Calu3 (cell line): Measurements from ENCODE around the gene GHR. TPM values are rescaled to one million over a fixed set of nuclear protein-coding genes. Genes with fewer than 3 reads are reported as not detected.

ENCODE experiments used
- BruUV-seq: library from RNA; stranded (reverse); fragments of 400-500 nt; replicated peaks from 2 replicates; lab custom pipeline; 2021; lab: Mats Ljungman, UMichigan
- CTCF ChIA-PET: fragments of 300-600 bp; sonication (Branson Sonifier 250); formaldehyde crosslinking; loops from one replicate; lab custom pipeline; 2022; ENCODE audit warnings: antibody characterized with exemption; lab: Charles Lee
- DNase-seq: peaks from one replicate; pipeline ENCODE4 v3.0.0; 2022
- H3K27ac Mint-ChIP-seq: one replicate; pipeline ENCODE4 v1.8.0; 2022; ENCODE audit warnings: mixed read lengths; ENCODE audit not compliant: unreplicated experiment
- H3K27me3 Mint-ChIP-seq: one replicate; pipeline ENCODE4 v1.8.0; 2022; ENCODE audit warnings: mixed read lengths; ENCODE audit not compliant: unreplicated experiment
- H3K36me3 Mint-ChIP-seq: one replicate; pipeline ENCODE4 v1.8.0; 2022; ENCODE audit warnings: mild to moderate bottlenecking, moderate library complexity, mixed read lengths; ENCODE audit not compliant: insufficient read depth, unreplicated experiment
- H3K4me1 Mint-ChIP-seq: one replicate; pipeline ENCODE4 v1.8.0; 2022; ENCODE audit warnings: mild to moderate bottlenecking, low read depth, mixed read lengths; ENCODE audit not compliant: unreplicated experiment
- H3K4me3 Mint-ChIP-seq: one replicate; pipeline ENCODE4 v1.8.0; 2022; ENCODE audit warnings: mild to moderate bottlenecking, low read depth, moderate library complexity, mixed read lengths; ENCODE audit not compliant: unreplicated experiment
- H3K9me3 Mint-ChIP-seq: one replicate; pipeline ENCODE4 v1.8.0; 2022; ENCODE audit warnings: low read depth, mixed read lengths; ENCODE audit not compliant: unreplicated experiment
- CTCF ChIP-seq: fragments of 200-600 bp; IDR thresholded peaks from one replicate; pipeline ENCODE4 v1.8.0; 2022; ENCODE audit warnings: antibody characterized with exemption; ENCODE audit not compliant: unreplicated experiment
- intact Hi-C: fragments of 100-400 bp; cut with micrococcal nuclease; formaldehyde crosslinking; loops from one replicate; pipeline ENCODE4 v1.10.0; 2022; ENCODE audit not compliant: unreplicated experiment
- total RNA-seq: library from RNA; stranded (reverse); gene quantifications from 2 replicates; pipeline ENCODE4 v1.2.3, GENCODE V29; 2022

GHR gene
- total RNA-seq, 1 experiment from 2014 or later: 0.45 TPM

- Mint-ChIP-seq H3K27ac (no peak overlapping the region), H3K4me3 (no peak overlapping the region), H3K36me3 (no peaks in the 10 kb centered on the region), H3K9me3 (no peaks in the 10 kb centered on the region), H3K27me3 (peaks cover 38% of the 10 kb centered on the region), H3K4me1 (no peaks in the 10 kb centered on the region)
- BruUV-seq: no TSS peak
- CTCF ChIA-PET: no interaction called here
- intact Hi-C loops: no loop called here
- no peak for DNase-seq
- TF ChIP-seq CTCF: no peak
Observed at GRCh38 chr5:42629284-42629683, 206.0 kb downstream of the GHR start.

- BruUV-seq: no TSS peak
- Mint-ChIP-seq H3K9me3 (no peaks in the 10 kb centered on the region), H3K27me3 (peaks cover 38% of the 10 kb centered on the region), H3K27ac (no peak overlapping the region), H3K4me1 (no peaks in the 10 kb centered on the region), H3K4me3 (no peak overlapping the region), H3K36me3 (no peaks in the 10 kb centered on the region)
- TF ChIP-seq CTCF: no peak
- intact Hi-C loops: loop anchor here (10.0 kb wide), 1 partner anchor 254 kb away; no protein-coding TSS in a partner anchor
- DNase-seq: no peak
- CTCF ChIA-PET: no interaction called here
Observed at GRCh38 chr5:42631241-42631640, 208.0 kb downstream of the GHR start.

GRCh38 chr5:42632354-42632900, 209.2 kb downstream of the GHR start:
- H3K36me3 Mint-ChIP-seq: no peaks in the 10 kb centered on the region
- H3K4me3 Mint-ChIP-seq: no peak overlapping the region
- no peaks in the 10 kb centered on the region for H3K9me3 Mint-ChIP-seq
- intact Hi-C loops: loop anchor here (10.0 kb wide), 1 partner anchor 252 kb away; no protein-coding TSS in a partner anchor
- CTCF ChIA-PET: no interaction called here
- H3K4me1 Mint-ChIP-seq: no peaks in the 10 kb centered on the region
- H3K27me3 Mint-ChIP-seq: peaks cover 27% of the 10 kb centered on the region
- no peak for TF ChIP-seq CTCF
- no TSS peak for BruUV-seq
- no peak for DNase-seq
- no peak overlapping the region for H3K27ac Mint-ChIP-seq

- no peaks in the 10 kb centered on the region for H3K4me1 Mint-ChIP-seq
- H3K9me3 Mint-ChIP-seq: no peaks in the 10 kb centered on the region
- no peak overlapping the region for H3K4me3 Mint-ChIP-seq
- H3K27ac Mint-ChIP-seq: no peak overlapping the region
- peaks cover 15% of the 10 kb centered on the region for H3K27me3 Mint-ChIP-seq
- BruUV-seq: no TSS peak
- no peaks in the 10 kb centered on the region for H3K36me3 Mint-ChIP-seq
- intact Hi-C loops: loop anchor here (10.0 kb wide), 1 partner anchor 250 kb away; no protein-coding TSS in a partner anchor
- TF ChIP-seq CTCF: no peak
- CTCF ChIA-PET: interaction anchor here (1.4 kb wide), 1 partner anchor 22 kb away, joined by 3 read pairs; no protein-coding TSS in a partner anchor
- DNase-seq: no peak
Observed at GRCh38 chr5:42634575-42634974, 211.3 kb downstream of the GHR start.
